SK-N-SH treated with all-trans-retinoic acid at 6 μM for 48 hours (cell line): ENCODE measurements around the gene ATP6V0B.

Source experiments
- BACH2 ChIP-seq: fragments of 250-450 bp; sonication (Bioruptor Pico); IDR thresholded peaks from 2 replicates; pipeline ENCODE4 v1.9.0; 2021; ENCODE audit warnings: mild to moderate bottlenecking, borderline replicate concordance
- PATZ1 ChIP-seq: fragments of 250-450 bp; sonication (Bioruptor Pico); IDR thresholded peaks from 2 replicates; pipeline ENCODE4 v1.8.0; 2020; ENCODE audit warnings: mild to moderate bottlenecking, moderate library complexity, borderline replicate concordance
- SNAI2 ChIP-seq: fragments of 250-450 bp; sonication (Bioruptor Pico); IDR thresholded peaks from 2 replicates; pipeline ENCODE4 v1.5.0; 2020; ENCODE audit warnings: mild to moderate bottlenecking, moderate library complexity
- ZFP3 ChIP-seq: fragments of 250-450 bp; sonication (Bioruptor Pico); IDR thresholded peaks from 2 replicates; pipeline ENCODE4 v1.5.0; 2020; ENCODE audit warnings: mild to moderate bottlenecking, moderate library complexity
- ZFP30 ChIP-seq: fragments of 450-650 bp; formaldehyde crosslinking; IDR thresholded peaks from 2 replicates; pipeline ENCODE4 v1.5.0; 2022; ENCODE audit warnings: mild to moderate bottlenecking, moderate library complexity

DNA sequence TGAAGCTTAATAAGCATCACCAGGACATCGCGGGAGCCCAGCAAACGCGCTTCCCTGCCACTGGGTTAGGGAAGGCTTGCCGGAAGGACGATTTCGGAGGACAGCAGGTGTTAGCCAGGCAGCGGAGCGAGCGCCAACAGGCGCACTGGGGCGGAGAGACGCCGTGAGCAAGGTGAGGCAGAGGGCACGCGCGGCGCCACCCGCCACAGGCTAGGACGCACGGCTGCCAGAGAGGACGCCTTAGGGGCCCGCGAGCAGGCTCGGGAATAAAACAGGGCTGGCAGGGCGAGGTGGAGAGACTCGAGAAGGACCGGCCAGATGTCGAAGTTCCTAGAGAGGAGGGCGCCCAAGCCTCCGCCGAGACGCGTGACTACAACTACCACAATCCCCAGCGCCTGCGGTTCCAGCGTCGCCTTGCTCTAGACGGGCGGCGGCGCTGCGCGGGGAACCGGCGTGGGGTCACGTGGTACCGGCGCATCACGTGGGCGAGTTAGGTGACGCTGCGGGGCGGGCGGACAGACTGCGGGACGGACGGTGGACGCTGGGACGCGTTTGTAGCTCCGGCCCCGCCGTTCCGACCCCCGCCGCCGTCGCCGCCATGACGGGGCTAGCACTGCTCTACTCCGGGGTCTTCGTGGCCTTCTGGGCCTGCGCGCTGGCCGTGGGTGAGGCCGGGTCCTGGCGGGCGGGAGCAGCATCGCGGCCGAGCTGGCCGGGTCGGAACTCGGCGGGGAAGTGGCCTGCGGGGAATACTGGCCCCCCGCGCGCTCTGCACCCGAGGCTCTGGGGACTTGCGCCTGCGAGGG is at the start of gene ATP6V0B:
- no peak for TF ChIP-seq ZFP3 (CRISPR knock-in tag)
- TF ChIP-seq SNAI2: no peak
- no peak for TF ChIP-seq BACH2
- no peak for TF ChIP-seq ZFP30
- TF ChIP-seq PATZ1 (CRISPR knock-in tag): no peak
